COLO668 (cell line): Measurements from ENCODE around the gene SDF4.

ENCODE experiments used
- DNase-seq: peaks from one replicate; lab custom pipeline; 2025; ENCODE audit not compliant: unreplicated experiment; lab: John Stamatoyannopoulos, UW

The SDF4 gene

GRCh38 chr1:1213345-1214265 is 18.2 kb downstream of the SDF4 start, which contains the start of gene TNFRSF4:
Gene TNFRSF4 (minus strand): TSS chr1:1214153. CDS start chr1:1214127, 26 bp downstream.
- DNase-seq: no peak

- no peak for DNase-seq
Measured at GRCh38 chr1:1212780-1213344, 18.9 kb downstream of the SDF4 start.

GRCh38 chr1:1211541-1212441 is 20.0 kb downstream of the SDF4 start:
- DNase-seq: no peak

GRCh38 chr1:1210726-1211540 is 20.9 kb downstream of the SDF4 start:
- DNase-seq: no peak

GRCh38 chr1:1208713-1209433 is 22.9 kb downstream of the SDF4 start:
- DNase-seq: no peak

GRCh38 chr1:1207571-1207892 is 24.3 kb downstream of the SDF4 start:
- DNase-seq: no peak

- no peak for DNase-seq
Measured at GRCh38 chr1:1206966-1207531, 24.8 kb downstream of the SDF4 start.

GRCh38 chr1:1206376-1206965 is 25.3 kb downstream of the SDF4 start, which contains the start of gene TNFRSF18:
Gene TNFRSF18 (minus strand): TSS chr1:1206592. CDS start chr1:1206571, 21 bp downstream.
- peak; percentile 74 for DNase-seq

GRCh38 chr1:1205769-1206375 is 25.9 kb downstream of the SDF4 start:
- DNase-seq: no peak

GRCh38 chr1:1204998-1205768 is 26.6 kb downstream of the SDF4 start:
- no peak for DNase-seq

- DNase-seq: no peak
Measured at GRCh38 chr1:1204425-1204920, 27.3 kb downstream of the SDF4 start.

- no peak for DNase-seq
Measured at GRCh38 chr1:1203561-1204424, 28.0 kb downstream of the SDF4 start.

GRCh38 chr1:1202831-1203560 is 28.8 kb downstream of the SDF4 start:
- DNase-seq: peak; percentile 67

GRCh38 chr1:1200876-1201810 is 30.7 kb downstream of the SDF4 start:
- peak; percentile 65 for DNase-seq
